Esophagus squamous epithelium (tissue), 4 donors: ENCODE data around the gene C1orf146.

Experiments used
- CTCF ChIP-seq, 6 experiments: fragments of 450-650 bp in 4 of 6; fragments of 200-600 bp in 2 of 6; sonication (generic) in 2 of 6; IDR thresholded peaks; one replicate each; pipeline ENCODE4 v1.5.1; 2016 to 2019; ENCODE audit warnings: antibody characterized with exemption in 6 of 6, mild to moderate bottlenecking in 4 of 6, moderate library complexity in 4 of 6
- POLR2A ChIP-seq, 4 donors: fragments of 450-650 bp; IDR thresholded peaks; one replicate each; pipeline ENCODE4 v1.6.1; 2017; ENCODE audit warnings: antibody characterized with exemption in 4 of 4, mild to moderate bottlenecking in 4 of 4, moderate library complexity in 3 of 4

- TF ChIP-seq CTCF (IDR thresholded peaks at IDR 0.05) (no peak), POLR2A (IDR thresholded peaks at IDR 0.05) (no peak)
These were observed 31.6 kb upstream of the C1orf146 start for GRCh38 chr1:92186081-92186480.
